DOHH2 (cell line): ENCODE results near the gene KLHL1.

Experiments
- EZH2phosphoT487 ChIP-seq: fragments of 200-600 bp; sonication (generic); IDR thresholded peaks from 2 replicates; pipeline ENCODE4 v1.6.1; 2017; ENCODE audit warnings: borderline replicate concordance, mild to moderate bottlenecking, antibody characterized with exemption, low read length, moderate library complexity, mixed read lengths
- TF ChIP-seq, protein P1 (sequence below): fragments of 200-600 bp; sonication (generic); IDR thresholded peaks from one replicate; pipeline ENCODE4 v1.5.1; 2014; ENCODE audit warnings: antibody characterized with exemption, mild to moderate bottlenecking, low read depth, low read length; ENCODE audit not compliant: poor library complexity, severe bottlenecking

DNA sequence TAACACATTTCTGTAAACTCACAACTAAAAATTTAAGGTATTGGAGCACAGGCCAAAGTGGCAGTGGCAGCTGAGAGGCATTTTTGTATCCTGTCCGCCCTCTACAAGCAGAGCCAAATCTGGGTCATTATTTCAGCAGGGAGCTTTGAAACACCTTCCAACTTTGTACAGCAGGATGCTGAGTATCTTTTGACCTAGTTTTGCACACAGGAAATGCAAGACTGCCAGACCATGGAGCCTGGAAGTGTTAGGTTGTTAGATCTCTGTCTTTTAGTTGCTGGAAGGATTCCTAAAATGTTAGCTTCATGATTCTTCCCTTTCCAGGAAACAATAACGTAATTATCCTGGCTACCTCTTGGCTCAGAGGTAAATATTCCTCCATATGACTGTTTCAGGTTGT is 149.2 kb downstream of the KLHL1 start:
- TF ChIP-seq, protein P1, sequence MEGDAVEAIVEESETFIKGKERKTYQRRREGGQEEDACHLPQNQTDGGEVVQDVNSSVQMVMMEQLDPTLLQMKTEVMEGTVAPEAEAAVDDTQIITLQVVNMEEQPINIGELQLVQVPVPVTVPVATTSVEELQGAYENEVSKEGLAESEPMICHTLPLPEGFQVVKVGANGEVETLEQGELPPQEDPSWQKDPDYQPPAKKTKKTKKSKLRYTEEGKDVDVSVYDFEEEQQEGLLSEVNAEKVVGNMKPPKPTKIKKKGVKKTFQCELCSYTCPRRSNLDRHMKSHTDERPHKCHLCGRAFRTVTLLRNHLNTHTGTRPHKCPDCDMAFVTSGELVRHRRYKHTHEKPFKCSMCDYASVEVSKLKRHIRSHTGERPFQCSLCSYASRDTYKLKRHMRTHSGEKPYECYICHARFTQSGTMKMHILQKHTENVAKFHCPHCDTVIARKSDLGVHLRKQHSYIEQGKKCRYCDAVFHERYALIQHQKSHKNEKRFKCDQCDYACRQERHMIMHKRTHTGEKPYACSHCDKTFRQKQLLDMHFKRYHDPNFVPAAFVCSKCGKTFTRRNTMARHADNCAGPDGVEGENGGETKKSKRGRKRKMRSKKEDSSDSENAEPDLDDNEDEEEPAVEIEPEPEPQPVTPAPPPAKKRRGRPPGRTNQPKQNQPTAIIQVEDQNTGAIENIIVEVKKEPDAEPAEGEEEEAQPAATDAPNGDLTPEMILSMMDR, result no peak
- TF ChIP-seq EZH2phosphoT487, result no peak
